ENCODE results near the gene SPACA5.
"Not testable (repeated sequence)": the region's sequence is repeated elsewhere in the genome, so short reads cannot be mapped to it uniquely, and the experiment has no call there.

Gene SPACA5

DNA sequence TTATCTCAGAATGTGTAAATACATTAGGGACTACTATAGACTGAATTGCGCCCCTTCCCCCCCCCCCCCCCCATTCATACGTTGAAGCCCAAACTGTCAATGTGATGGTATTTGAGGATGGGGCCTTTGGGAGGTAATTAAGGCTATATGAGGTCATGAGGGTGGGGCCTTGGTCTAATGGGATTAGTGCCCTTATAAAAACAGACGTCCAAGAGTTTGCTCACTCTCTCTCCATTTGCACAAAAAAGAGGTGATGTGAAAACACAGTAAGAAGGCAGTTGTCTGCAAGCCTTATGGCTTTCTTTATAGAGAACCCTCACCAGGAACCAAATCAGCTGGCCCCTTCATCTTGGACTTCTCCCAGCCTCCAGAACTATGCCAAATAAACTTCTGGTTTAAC is 15.3 kb downstream of the SPACA5 start:
- DNase-seq: no peak

DNA sequence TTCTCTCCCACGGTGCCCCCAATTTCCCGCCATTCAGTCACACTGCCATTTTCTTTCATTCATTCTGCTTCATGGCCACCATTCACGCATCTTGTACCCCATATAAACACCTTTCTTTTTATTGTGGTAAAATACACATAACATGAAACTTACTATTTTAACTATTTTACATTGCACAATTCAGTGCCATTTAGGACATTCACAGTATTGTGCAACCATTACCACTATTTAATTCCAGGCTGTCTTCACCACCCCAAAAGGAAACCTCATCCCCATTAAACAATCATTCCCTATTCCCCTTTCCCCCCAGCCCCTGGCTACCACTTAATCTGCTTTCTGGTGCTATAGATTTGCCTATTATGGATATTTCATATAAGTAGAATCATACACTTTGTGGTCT is 15.9 kb downstream of the SPACA5 start:
- DNase-seq: no peak

DNA sequence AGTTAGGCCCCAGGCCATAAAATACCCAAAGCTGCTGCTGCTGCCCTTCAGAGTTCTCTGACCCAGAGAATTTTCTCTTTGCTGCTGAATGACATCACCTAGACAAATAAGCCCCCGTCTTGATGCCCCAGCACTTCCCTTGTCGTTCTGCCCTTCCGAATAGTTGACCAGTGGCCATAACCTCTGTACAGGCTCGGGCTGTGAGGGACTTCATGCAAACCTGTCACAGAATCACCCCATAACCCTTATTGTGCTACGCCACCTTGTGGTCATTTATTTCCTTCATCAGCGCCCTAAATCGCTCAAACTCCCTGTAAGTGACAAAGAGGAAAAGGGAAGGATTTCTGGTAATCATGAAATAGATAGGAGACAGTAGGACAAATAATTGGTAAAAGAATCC is 18.8 kb downstream of the SPACA5 start:
- peak; percentile 71 for DNase-seq

DNA sequence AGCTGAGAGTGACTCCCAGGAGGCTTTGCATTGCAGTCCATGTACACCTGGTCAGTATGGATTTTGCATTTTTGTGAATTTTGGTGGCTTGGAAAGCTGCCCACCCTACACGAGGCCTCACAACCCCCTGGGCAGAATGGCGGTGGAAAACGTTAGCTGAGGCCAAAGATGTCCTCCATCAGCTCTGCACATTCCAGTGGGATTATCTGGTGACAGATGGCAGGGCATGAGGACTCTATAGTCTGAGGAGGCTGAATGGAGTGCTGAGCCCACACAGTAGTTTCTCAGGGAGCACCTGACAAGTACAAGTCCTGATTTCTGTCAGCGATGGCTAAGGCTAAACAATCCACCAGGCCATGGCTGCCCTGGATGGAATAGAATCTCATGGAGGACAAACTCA is 20.8 kb downstream of the SPACA5 start:
- DNase-seq: not testable (repeated sequence)

DNA sequence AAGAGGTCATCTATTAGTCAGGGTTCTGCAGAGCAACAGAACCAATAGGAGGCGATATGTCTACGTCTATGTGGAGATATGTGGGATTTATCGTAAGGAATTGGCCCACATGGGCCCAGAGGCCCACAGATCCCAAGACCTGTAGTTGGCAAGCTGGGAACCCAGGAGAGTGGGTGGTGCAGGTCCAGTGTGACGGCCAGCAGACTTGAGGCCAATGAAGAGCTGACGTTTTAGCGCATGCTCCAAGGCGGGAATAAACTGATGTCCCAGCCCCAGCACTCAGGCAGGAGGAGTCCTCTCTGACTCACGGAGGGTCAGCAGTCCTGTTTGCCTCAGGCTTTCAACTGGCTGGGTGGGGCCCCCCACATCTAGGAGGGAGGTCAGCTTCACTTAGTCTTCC is 21.3 kb downstream of the SPACA5 start:
- no peak for DNase-seq

DNA sequence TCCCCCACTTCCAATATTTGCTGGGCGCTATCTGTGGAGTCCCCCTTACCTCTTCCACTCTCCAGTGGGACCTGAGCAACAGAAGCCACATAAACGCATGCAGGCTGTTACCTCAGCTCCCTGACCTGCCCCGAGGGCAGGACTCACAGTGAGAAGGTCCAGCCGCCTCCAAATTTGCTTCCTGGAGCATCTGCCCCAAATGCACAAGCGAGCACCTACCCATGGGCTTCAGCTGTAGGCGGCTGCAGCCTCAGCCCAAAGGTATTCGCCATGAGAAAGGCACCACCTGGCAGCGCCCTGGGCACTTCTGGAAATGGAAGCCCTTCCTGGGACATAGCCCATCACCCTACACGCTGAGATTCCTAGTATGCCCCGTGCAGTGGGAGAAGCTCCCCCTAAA is 23.4 kb downstream of the SPACA5 start:
- no peak for DNase-seq

DNA sequence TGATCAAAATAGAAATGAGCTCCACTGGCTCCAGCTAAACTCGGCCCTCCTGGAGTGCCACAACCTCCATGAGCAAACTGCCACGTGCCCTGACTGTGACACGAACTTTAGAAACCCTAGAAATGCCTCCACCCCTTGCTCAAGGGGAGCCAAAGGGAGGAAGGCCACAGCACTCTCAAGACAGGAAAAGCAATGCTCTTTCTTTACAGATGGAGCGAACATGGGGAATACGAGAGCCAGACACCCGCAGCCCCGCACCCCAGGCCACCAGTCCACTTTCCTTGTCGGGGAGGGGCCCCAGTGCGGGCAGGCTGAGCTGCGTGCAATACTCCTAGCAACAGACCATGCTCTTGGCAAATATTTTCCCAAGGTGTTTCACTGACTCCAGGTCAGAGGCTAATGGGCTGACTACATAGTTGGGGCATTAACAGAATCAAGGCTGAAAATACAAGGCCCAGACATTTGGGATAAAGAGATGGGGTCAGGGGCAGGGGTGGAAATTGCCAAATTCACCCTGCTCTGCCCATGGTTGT is 23.9 kb downstream of the SPACA5 start:
- DNase-seq: not testable (repeated sequence)

DNA sequence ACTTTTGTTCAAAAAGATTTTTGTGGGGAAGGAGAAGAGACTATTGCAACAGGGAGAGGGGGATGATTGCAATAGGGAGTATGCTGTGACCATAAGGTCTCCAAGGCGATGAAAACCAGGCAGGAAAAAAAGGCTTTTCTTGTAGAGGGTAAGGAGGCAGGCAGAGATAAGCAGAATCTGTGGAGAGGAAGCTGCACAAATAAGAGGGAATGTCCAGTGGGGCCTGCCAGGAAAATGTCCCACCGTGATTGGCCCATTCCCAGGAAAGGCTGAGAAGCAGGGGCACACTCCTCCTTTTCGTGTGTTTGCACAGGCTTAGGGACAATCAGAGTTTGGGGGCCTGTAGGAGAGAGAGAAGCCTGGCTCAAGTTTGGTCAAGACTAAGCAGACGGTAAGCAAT is 29.1 kb downstream of the SPACA5 start:
- DNase-seq: no peak

DNA sequence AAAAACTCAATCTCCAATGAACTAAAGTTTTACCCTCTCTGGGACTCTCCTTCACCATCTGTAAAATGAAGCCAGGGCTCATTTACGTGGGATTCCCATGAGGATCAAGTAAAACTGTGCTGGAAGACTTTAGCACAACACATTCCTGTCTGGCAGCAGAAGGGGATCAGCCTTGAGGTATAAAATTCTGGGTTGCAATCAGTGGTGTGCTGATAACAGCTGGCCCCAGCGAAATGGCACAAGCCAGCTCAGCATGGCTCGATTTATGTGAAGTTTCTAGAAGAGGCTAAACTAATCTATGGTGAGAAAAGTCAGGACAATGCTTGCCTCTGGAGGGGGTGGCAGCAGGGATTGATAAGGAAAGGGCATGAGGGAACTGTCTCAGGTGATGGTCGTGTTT is 36.3 kb downstream of the SPACA5 start:
- DNase-seq: no peak

DNA sequence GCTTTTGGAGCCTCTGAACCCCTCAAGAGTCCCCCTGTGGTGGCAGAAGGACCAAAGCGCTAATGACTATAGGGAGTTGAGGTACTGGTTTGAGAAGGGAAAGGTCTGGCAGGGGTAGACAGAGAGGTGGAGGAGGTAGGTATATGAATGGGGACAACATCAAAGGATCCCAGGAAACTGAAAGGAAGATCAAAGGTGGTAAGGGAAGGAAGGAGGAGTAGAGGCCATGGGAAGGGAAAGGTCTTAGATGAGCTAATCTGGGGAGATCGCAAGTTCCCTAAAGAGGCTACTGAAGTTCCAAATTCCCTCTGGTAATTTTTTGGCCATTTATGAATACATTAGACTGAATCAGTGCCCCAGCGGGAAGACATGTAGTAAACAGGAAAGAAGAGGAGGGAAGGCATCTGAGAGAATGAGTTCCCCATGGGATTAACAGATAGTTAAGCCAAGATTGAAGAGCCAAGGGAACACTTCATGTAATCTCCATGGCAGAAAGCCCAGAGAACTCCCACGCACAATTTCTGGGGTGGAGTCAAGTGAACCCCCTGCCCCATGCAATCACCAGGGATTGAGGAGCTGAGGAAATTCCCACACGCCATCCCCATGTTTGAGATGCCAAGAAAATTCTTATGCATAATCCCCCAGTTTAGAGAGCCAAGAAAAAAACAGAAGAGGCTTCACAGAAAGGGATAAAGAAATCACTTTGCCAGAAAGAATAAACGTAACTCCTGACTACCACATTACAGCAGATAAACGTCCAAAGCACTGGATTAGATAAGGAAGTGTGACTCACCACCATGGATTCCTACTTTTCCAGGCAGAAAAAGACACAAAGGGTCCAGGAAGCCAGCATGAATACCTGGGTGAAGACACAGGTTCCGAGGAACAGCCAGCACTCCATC is 38.9 kb downstream of the SPACA5 start:
- no peak for DNase-seq

DNA sequence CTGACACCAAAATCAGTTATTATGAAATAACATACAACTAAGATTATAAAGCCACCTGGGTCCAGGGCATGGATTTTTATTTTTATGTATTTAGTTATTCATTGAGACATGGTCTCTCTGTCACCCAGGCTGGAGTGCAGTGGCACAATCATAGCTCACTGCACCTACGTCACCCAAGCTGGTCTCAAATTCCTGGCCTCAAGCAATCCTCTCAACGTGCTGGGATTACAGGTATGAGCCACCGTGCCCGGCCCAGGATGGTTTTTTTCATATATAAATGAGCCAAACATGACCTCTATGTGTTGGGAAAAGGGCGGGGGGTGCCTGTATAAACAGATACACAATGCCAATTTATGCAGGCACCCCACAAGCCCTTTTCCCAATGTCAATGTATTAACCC is 40.1 kb downstream of the SPACA5 start:
- DNase-seq: no peak

DNA sequence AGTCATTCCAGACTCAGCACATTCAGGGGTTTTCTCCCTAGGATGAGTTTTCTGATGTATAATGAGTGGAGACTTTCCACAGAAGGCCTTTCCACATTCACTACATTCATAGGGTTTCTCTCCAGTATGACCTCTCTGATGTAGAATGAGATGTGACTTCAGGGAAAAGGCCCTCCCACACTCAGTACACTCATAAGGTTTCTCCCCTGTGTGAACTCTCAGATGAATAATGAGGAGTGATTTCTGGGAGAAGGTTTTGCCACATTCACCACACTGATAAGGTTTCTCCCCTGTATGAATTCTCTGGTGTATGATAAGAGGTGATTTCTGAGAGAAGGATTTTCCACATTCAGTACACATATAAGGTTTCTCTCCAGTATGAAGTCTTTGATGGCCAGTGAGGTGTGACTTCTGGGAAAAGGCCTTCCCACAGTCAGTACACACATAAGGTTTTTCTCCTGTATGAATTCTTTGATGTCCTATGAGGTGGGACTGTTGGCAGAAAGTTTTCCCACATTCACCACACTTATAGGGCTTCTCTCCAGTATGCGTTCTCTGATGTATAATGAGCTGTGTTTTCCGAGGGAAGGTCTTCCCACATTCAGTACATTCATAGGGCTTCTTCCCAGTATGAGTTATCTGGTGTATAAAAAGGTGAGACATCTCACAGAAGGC is 52.0 kb downstream of the SPACA5 start:
- DNase-seq: no peak

DNA sequence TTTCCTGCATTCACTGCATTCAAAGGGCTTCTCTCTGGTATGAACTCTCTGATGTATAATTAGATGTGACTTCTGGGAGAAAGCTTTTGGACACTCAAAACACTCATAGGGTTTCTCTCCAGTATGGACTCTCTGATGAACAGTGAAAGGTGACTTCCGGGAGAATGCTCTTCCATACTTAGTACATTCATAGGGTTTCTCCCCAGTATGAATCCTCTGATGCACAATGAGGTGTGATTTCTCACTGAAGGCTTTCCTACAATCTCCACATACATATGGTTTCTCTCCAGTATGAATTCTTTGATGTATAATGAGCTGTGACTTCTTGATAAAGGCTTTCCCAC is 52.5 kb downstream of the SPACA5 start:
- DNase-seq: no peak
